GM10266 (cell line): Measurements from ENCODE around the gene EXOG.

Experiments used
- DNase-seq: peaks from one replicate; pipeline ENCODE4 v3.0.0; 2012; ENCODE audit errors: extremely low spot score
- CTCF ChIP-seq: IDR thresholded peaks from 2 replicates; pipeline ENCODE4 v1.5.1; 2012; ENCODE audit warnings: mild to moderate bottlenecking, low read depth; ENCODE audit not compliant: control insufficient read depth, insufficient read depth; ENCODE audit errors: missing control alignments

EXOG gene

GRCh38 chr3:38460377-38461270 is 35.5 kb upstream of the EXOG start:
- TF ChIP-seq CTCF = no peak
- DNase-seq = no peak

DNA sequence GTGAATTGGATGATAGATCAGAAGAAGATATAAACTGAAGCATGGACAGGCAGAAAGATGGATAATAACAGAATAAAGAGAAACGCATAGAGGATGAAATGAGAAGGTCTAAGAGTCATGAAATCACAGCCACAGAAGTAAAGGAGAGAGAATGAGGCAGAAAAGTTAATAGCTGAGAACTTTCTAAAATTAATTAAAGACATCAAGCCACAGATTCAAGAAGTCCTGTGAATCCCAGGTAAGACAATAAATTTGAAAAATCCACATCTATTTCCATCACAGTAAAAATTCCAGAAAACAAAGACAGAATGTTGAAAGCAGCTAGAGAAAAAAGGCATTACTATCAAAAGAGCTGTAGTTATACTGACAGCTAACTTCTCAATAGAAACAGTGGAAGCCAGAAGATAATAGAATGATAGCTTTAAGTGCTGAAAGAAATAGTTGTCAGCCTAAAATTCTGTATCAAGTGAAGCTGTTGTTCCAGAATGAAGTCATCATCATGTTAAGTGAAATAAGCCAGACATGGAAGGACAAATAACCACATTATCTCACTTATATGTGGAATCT is 30.5 kb upstream of the EXOG start:
- no peak for TF ChIP-seq CTCF
- no peak for DNase-seq

DNA sequence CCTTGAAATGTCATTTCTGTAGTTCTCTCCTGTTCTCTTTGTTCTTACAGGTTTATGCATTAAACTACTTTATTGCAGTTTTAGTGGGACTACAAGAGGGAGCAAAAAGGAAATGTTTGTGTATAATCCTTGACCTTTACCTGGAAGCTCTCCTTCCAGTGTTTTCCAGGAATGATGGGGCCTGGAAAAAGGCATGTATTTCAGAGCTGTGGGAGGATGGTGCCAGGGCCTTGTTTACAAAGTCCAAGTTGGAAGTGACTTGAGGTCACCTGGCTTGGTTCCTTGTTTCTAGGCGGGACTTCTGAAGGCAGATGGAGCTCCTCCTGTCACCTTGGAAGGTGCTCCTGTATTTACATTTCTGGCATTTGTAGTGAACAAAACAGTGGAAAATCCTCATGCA is 27.4 kb upstream of the EXOG start:
- no peak for TF ChIP-seq CTCF
- DNase-seq = no peak

DNA sequence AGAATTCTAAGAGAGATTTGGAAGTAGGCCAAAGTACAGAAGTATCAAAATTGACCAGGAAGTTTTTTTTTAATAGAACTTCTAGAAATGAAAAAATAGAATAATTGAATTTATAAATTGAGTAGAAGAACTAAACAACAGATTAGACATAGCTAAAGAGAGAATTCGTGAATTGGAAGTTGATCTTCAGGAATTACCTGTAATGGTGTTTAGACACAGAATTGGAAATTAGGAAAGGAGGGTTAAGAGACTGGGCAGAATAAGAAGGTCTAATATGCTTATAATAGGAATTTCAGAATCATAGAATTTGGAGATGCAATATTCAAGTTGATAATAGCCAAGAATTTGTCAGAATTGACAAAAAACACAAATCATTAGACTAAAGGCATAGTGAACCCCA is 26.3 kb upstream of the EXOG start:
- no peak for DNase-seq
- no peak for TF ChIP-seq CTCF

DNA sequence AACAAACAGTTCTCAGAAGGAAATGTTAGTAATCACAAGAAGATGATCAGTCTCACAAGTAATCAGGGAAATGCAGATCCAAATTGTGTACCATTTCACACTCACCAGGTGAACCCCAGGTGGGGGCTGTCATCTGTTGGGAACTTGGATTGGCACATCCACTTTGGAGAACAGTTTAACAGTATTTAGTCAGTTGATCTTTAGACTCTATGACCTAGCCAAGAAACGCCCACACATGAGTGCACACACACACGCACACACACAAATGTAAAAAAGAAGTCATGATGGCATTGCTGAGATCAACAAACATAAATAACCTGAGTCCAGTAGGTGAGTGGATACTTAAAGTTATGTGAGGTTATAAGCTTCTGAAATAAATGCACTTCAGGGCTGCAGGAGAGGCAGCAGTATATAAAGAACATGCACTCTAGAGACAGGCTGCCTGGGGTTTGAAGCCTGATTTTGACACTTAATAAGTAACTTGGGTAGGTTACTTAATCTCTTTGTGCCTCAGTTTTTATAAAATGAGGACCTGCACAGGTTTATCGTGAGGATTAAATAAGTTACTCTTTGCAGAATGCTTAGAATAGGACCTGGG is 24.8 kb upstream of the EXOG start:
- no peak for TF ChIP-seq CTCF

GRCh38 chr3:38472342-38472741 is 23.8 kb upstream of the EXOG start:
- TF ChIP-seq CTCF = no peak
- DNase-seq = no peak

More for the DNA sequence above, 24.8 kb upstream of the EXOG start:
- no peak for DNase-seq

GRCh38 chr3:38473229-38473628 is 22.9 kb upstream of the EXOG start:
- no peak for DNase-seq
- no peak for TF ChIP-seq CTCF
